Keratinocyte (primary cell): ENCODE measurements around the gene HSDL2. TPM values are rescaled to one million over a fixed set of nuclear protein-coding genes. Genes with fewer than 3 reads are reported as not detected.

ENCODE experiments used
- DNase-seq: peaks from one replicate; pipeline ENCODE4 v3.0.0-alpha.2; 2011; ENCODE audit warnings: low read depth, missing footprints, low spot score
- FAIRE-seq: peaks from 2 replicates; lab custom pipeline; 2011; peaks lifted over from hg19 to GRCh38; lab: Jason Lieb, UNC
- H2AFZ ChIP-seq: 2 replicates; pipeline ENCODE4 v1.6.0; 2012; ENCODE audit warnings: low read length, control low read depth, inconsistent platforms; ENCODE audit not compliant: control insufficient read depth
- H3K27ac ChIP-seq: 2 replicates; pipeline ENCODE4 v1.5.1; 2011; ENCODE audit warnings: low read length; ENCODE audit not compliant: control insufficient read depth, insufficient read depth
- H3K27me3 ChIP-seq: 3 replicates; pipeline ENCODE4 v1.6.0; 2011; ENCODE audit warnings: low read length; ENCODE audit not compliant: control insufficient read depth, insufficient read depth; ENCODE audit errors: extremely low read depth
- H3K36me3 ChIP-seq, 2 experiments: 2 replicates in 1 of 2; 3 replicates in 1 of 2; pipeline ENCODE4 v1.5.1; 2011; ENCODE audit warnings: low read length in 2 of 2, mild to moderate bottlenecking in 1 of 2; ENCODE audit not compliant: control insufficient read depth in 2 of 2, insufficient read depth in 2 of 2; ENCODE audit errors: extremely low read depth in 1 of 2
- H3K4me1 ChIP-seq: 3 replicates; pipeline ENCODE4 v1.5.1; 2011; ENCODE audit warnings: low read length; ENCODE audit not compliant: control insufficient read depth, insufficient read depth; ENCODE audit errors: extremely low read depth
- H3K4me2 ChIP-seq: 3 replicates; pipeline ENCODE4 v1.6.0; 2011; ENCODE audit warnings: low read depth, low read length; ENCODE audit not compliant: control insufficient read depth, insufficient read depth; ENCODE audit errors: extremely low read depth
- H3K4me3 ChIP-seq, 3 experiments: fragments of 200-600 bp in 1 of 3; sonication (generic) in 1 of 3; 2 replicates in 2 of 3; 3 replicates in 1 of 3; pipeline ENCODE4 v1.5.1; 2011 to 2016; ENCODE audit warnings: low read length in 3 of 3, mild to moderate bottlenecking in 3 of 3, control low read depth in 2 of 3, inconsistent platforms in 1 of 3, low read depth in 1 of 3, mixed read lengths in 1 of 3, mixed run types in 1 of 3, moderate library complexity in 1 of 3; ENCODE audit not compliant: control insufficient read depth in 2 of 3, insufficient read depth in 2 of 3; ENCODE audit errors: extremely low read depth in 1 of 3
- H3K79me2 ChIP-seq: 2 replicates; pipeline ENCODE4 v1.6.0; 2012; ENCODE audit warnings: low read length; ENCODE audit not compliant: control insufficient read depth, insufficient read depth
- H3K9ac ChIP-seq: 3 replicates; pipeline ENCODE4 v1.6.0; 2011; ENCODE audit warnings: low read length; ENCODE audit not compliant: control insufficient read depth, insufficient read depth; ENCODE audit errors: extremely low read depth
- H3K9me1 ChIP-seq: 3 replicates; pipeline ENCODE4 v1.6.0; 2011; ENCODE audit warnings: low read length; ENCODE audit not compliant: control insufficient read depth, insufficient read depth; ENCODE audit errors: extremely low read depth
- H3K9me3 ChIP-seq: 2 replicates; pipeline ENCODE4 v1.5.1; 2012; ENCODE audit warnings: low read depth, low read length; ENCODE audit not compliant: control insufficient read depth
- H4K20me1 ChIP-seq: 3 replicates; pipeline ENCODE4 v1.6.0; 2011; ENCODE audit warnings: low read length; ENCODE audit not compliant: control insufficient read depth, insufficient read depth; ENCODE audit errors: extremely low read depth
- CTCF ChIP-seq, 3 experiments: IDR thresholded peaks in 1 of 3; conservative IDR thresholded peaks in 1 of 3; optimal IDR thresholded peaks in 1 of 3; 2 replicates in 2 of 3; 3 replicates in 1 of 3; pipeline versions ENCODE3 to v1.5.1; 2011; ENCODE audit warnings: low read length in 3 of 3, mild to moderate bottlenecking in 3 of 3, moderate library complexity in 2 of 3, control low read depth in 1 of 3, inconsistent platforms in 1 of 3; ENCODE audit not compliant: insufficient read depth in 2 of 3; ENCODE audit errors: extremely low read depth in 1 of 3
- EZH2 ChIP-seq: IDR thresholded peaks from one replicate; pipeline ENCODE4 v1.6.1; 2012; ENCODE audit warnings: inconsistent platforms, mild to moderate bottlenecking, low read length, moderate library complexity
- dilution Hi-C: fragments of 300-500 bp; cut with MboI; formaldehyde crosslinking; loops from one replicate; pipeline ENCODE4 v1.7.0; 2020; ENCODE audit warnings: low sequenced_read_pairs; ENCODE audit not compliant: extremely low pct_ligation_motif_present
- polyA plus RNA-seq, 5 experiments: library from polyadenylated mRNA; depleted of rRNA in 3 of 5; stranded (reverse) in 3 of 5; stranded (forward) in 1 of 5; unstranded in 1 of 5; fragments of >200 nt; gene quantifications; 1 replicate in 1 of 5; 2 replicates in 3 of 5; 3 replicates in 1 of 5; pipeline versions ENCODE4 v1.2.1 to v1.2.3, GENCODE V29; 2011 to 2012; ENCODE audit warnings: missing spikeins in 2 of 5, low read depth in 1 of 5, low replicate concordance in 1 of 5

HSDL2 gene
- polyA plus RNA-seq, 1 donor (not counting 4 experiments of a cell fraction or from before 2014, with no cell fraction given) = 27.6 TPM

GRCh38 chr9:112445196-112445595 is 65.3 kb downstream of the HSDL2 start:
- Histone ChIP-seq H3K9me3 (no peaks in the 10 kb centered on the region), H3K9ac (no peak overlapping the region), H3K79me2 (no peaks in the 10 kb centered on the region), H3K4me3 (no peak overlapping the region), H3K9me1 (no peaks in the 10 kb centered on the region), H3K4me1 (peaks cover 13% of the 10 kb centered on the region), H2AFZ (no peak overlapping the region), H3K4me2 (no peak overlapping the region), H3K36me3 (no peaks in the 10 kb centered on the region), H3K27ac (no peak overlapping the region), H4K20me1 (no peaks in the 10 kb centered on the region), H3K27me3 (no peaks in the 10 kb centered on the region)
- DNase-seq (no peak), FAIRE-seq (no peak)
- TF ChIP-seq EZH2 = no peak
- TF ChIP-seq CTCF (optimal IDR thresholded peaks at IDR 0.05 in 1 of 3, IDR thresholded peaks at IDR 0.05 in 1 of 3, conservative IDR thresholded peaks at IDR 0.05 in 1 of 3; ENCODE audit: extremely low read depth in 1 of 3, insufficient read depth in 2 of 3, low read length in 3 of 3) = no peak
- dilution Hi-C loops = no loop called here

DNA sequence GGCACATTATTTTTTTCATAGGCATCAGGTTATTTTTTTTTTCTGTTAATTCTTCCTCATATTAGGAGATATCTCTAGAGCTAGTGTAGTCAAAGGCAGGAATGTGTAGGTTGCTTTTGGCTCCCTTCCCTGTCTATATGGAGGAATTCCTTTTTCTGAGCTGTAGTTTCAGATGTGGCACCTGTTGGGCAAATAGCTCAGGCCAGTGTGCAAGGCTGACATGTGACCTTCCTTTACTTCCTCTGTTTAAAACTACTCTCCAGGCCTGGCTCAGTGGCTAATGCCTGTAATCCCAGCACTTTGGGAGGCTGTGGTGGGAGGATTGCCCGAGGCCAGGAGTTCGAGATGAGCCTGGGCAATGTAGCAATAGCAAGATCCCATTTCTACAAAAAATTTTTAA is 66.2 kb downstream of the HSDL2 start:
- no peaks in the 10 kb centered on the region for H3K36me3 ChIP-seq
- TF ChIP-seq CTCF (optimal IDR thresholded peaks at IDR 0.05 in 1 of 3, IDR thresholded peaks at IDR 0.05 in 1 of 3, conservative IDR thresholded peaks at IDR 0.05 in 1 of 3; ENCODE audit: extremely low read depth in 1 of 3, insufficient read depth in 2 of 3, low read length in 3 of 3) (no peak), EZH2 (no peak)
- DNase-seq (no peak), FAIRE-seq (no peak)
- H4K20me1 ChIP-seq = no peaks in the 10 kb centered on the region
- H3K4me1 ChIP-seq = peaks cover 13% of the 10 kb centered on the region
- H2AFZ ChIP-seq = no peak overlapping the region
- H3K27ac ChIP-seq = no peak overlapping the region
- no peak overlapping the region for H3K4me3 ChIP-seq
- no peak overlapping the region for H3K9ac ChIP-seq
- dilution Hi-C loops = no loop called here
- no peaks in the 10 kb centered on the region for H3K27me3 ChIP-seq
- H3K4me2 ChIP-seq = no peak overlapping the region
- H3K9me3 ChIP-seq = no peaks in the 10 kb centered on the region
- H3K79me2 ChIP-seq = no peaks in the 10 kb centered on the region
- no peaks in the 10 kb centered on the region for H3K9me1 ChIP-seq
